IMR-90 (cell line): Measurements from ENCODE around the gene KRT33A. TPM values are rescaled to one million over a fixed set of nuclear protein-coding genes. Genes with fewer than 3 reads are reported as not detected.

Experiments
- ATAC-seq: fragments of 200-7000 bp; cut with Tn5 transposase; 2 replicates; pipeline ENCODE4 v1.9.1; 2020; ENCODE audit warnings: low read depth, mild to moderate bottlenecking, moderate library complexity
- BruUV-seq: library from RNA; stranded (reverse); fragments of 400-500 nt; replicated peaks from 2 replicates; lab custom pipeline; 2021; lab: Mats Ljungman, UMichigan
- CTCF ChIA-PET: fragments of 300-600 bp; formaldehyde crosslinking; extraction: SDS; loops from one replicate; lab custom pipeline; 2021; ENCODE audit warnings: antibody characterized with exemption; lab: Yijun Ruan, JAX
- POLR2A ChIA-PET: fragments of 300-600 bp; sonication (Branson Sonifier 250); formaldehyde crosslinking; loops from one replicate; lab custom pipeline; 2022; ENCODE audit warnings: antibody characterized with exemption; ENCODE audit not compliant: unreplicated experiment; lab: Charles Lee
- DNase-seq: peaks from one replicate; pipeline ENCODE4 v3.0.0; 2013
- H2AFZ ChIP-seq: replicated peaks from 2 replicates; pipeline ENCODE3; 2013; ENCODE audit warnings: low read length, mild to moderate bottlenecking; ENCODE audit not compliant: poor library complexity
- H2AK5ac ChIP-seq: 2 replicates; pipeline ENCODE4 v1.6.1; 2013; ENCODE audit warnings: low read depth, low read length, inconsistent platforms
- H2AK9ac ChIP-seq: replicated peaks from 2 replicates; pipeline ENCODE3; 2013; ENCODE audit warnings: mild to moderate bottlenecking, low read depth, low read length, moderate library complexity; ENCODE audit not compliant: poor library complexity
- H2BK120ac ChIP-seq: 2 replicates; pipeline ENCODE4 v1.6.1; 2013; ENCODE audit warnings: low read depth, low read length, inconsistent platforms
- H2BK15ac ChIP-seq: 3 replicates; pipeline ENCODE4 v1.6.1; 2013; ENCODE audit warnings: low read depth, low read length, inconsistent platforms
- H2BK20ac ChIP-seq: 2 replicates; pipeline ENCODE4 v1.6.1; 2013; ENCODE audit warnings: low read depth, mild to moderate bottlenecking, inconsistent platforms, low read length, moderate library complexity
- H2BK5ac ChIP-seq: 2 replicates; pipeline ENCODE4 v1.6.1; 2013; ENCODE audit warnings: mild to moderate bottlenecking, low read depth, low read length, inconsistent platforms; ENCODE audit not compliant: poor library complexity, severe bottlenecking
- H3K14ac ChIP-seq: replicated peaks from 2 replicates; pipeline ENCODE4 v1.6.1; 2013; ENCODE audit warnings: low read depth, low read length, inconsistent platforms
- H3K18ac ChIP-seq: 2 replicates; pipeline ENCODE4 v1.6.1; 2013; ENCODE audit warnings: low read depth, low read length, control low read depth
- H3K23ac ChIP-seq: 2 replicates; pipeline ENCODE4 v1.6.1; 2013; ENCODE audit warnings: low read depth, low read length, inconsistent platforms
- H3K27ac ChIP-seq: 2 replicates; pipeline ENCODE4 v1.5.1; 2013; ENCODE audit warnings: mild to moderate bottlenecking, control low read depth, low read length; ENCODE audit not compliant: insufficient read depth
- H3K27me3 ChIP-seq: 2 replicates; pipeline ENCODE4 v1.6.1; 2013; ENCODE audit warnings: low read length; ENCODE audit not compliant: control insufficient read depth, insufficient read depth
- H3K36me3 ChIP-seq: 2 replicates; pipeline ENCODE4 v1.6.1; 2013; ENCODE audit warnings: low read length, mixed read lengths; ENCODE audit not compliant: control insufficient read depth, insufficient read depth
- H3K4ac ChIP-seq: 2 replicates; pipeline ENCODE4 v1.6.1; 2013; ENCODE audit warnings: low read depth, low read length, inconsistent platforms
- H3K4me1 ChIP-seq: 2 replicates; pipeline ENCODE4 v1.6.1; 2013; ENCODE audit warnings: low read length, mixed read lengths; ENCODE audit not compliant: control insufficient read depth, insufficient read depth
- H3K4me2 ChIP-seq: 2 replicates; pipeline ENCODE4 v1.6.1; 2013; ENCODE audit warnings: low read depth, mild to moderate bottlenecking, control low read depth, low read length, moderate library complexity
- H3K4me3 ChIP-seq: 2 replicates; pipeline ENCODE4 v1.5.1; 2013; ENCODE audit warnings: low read depth, mild to moderate bottlenecking, control low read depth, low read length, moderate library complexity; ENCODE audit not compliant: insufficient read depth
- H3K56ac ChIP-seq: 2 replicates; pipeline ENCODE4 v1.6.1; 2013; ENCODE audit warnings: low read length, inconsistent platforms; ENCODE audit not compliant: insufficient read depth; ENCODE audit errors: extremely low read depth
- H3K79me1 ChIP-seq, 2 experiments: 2 replicates each; pipeline ENCODE4 v1.6.1; 2013; ENCODE audit warnings: low read length in 2 of 2, inconsistent platforms in 1 of 2, low read depth in 1 of 2
- H3K9ac ChIP-seq: 2 replicates; pipeline ENCODE4 v1.6.1; 2013; ENCODE audit warnings: low read depth, low read length, control low read depth
- H3K9me1 ChIP-seq: 2 replicates; pipeline ENCODE4 v1.6.1; 2013; ENCODE audit warnings: low read length, inconsistent platforms; ENCODE audit not compliant: insufficient read depth
- H3K9me3 ChIP-seq: 2 replicates; pipeline ENCODE4 v1.6.1; 2013; ENCODE audit warnings: low read length; ENCODE audit not compliant: control insufficient read depth, insufficient read depth
- H4K20me1 ChIP-seq: 2 replicates; pipeline ENCODE4 v1.6.1; 2013; ENCODE audit warnings: low read length, inconsistent platforms; ENCODE audit not compliant: insufficient read depth
- H4K5ac ChIP-seq: 2 replicates; pipeline ENCODE4 v1.6.1; 2013; ENCODE audit warnings: mild to moderate bottlenecking, low read depth, low read length, control low read depth
- H4K8ac ChIP-seq, 2 experiments: 2 replicates each; pipeline ENCODE4 v1.6.1; 2013; ENCODE audit warnings: low read depth in 2 of 2, low read length in 2 of 2, control low read depth in 1 of 2, inconsistent platforms in 1 of 2
- H4K91ac ChIP-seq: 2 replicates; pipeline ENCODE4 v1.6.1; 2013; ENCODE audit warnings: low read depth, low read length, inconsistent platforms; ENCODE audit not compliant: insufficient read depth
- BHLHE40 ChIP-seq: fragments of 150-350 bp; IDR thresholded peaks from 2 replicates; pipeline ENCODE4 v1.6.1; 2016; ENCODE audit warnings: mild to moderate bottlenecking, low read depth, low read length
- CEBPB ChIP-seq: IDR thresholded peaks from 2 replicates; pipeline ENCODE4 v1.6.1; 2012; ENCODE audit warnings: low read depth, low read length, improper control_type of control experiment
- CHD1 ChIP-seq: IDR thresholded peaks from 2 replicates; pipeline ENCODE4 v1.6.1; 2012; ENCODE audit warnings: low read depth, low read length, improper control_type of control experiment
- MAFK ChIP-seq: IDR thresholded peaks from 2 replicates; pipeline ENCODE4 v1.6.1; 2012; ENCODE audit warnings: low read depth, low read length, improper control_type of control experiment
- MAZ ChIP-seq: IDR thresholded peaks from 2 replicates; pipeline ENCODE4 v1.6.1; 2012; ENCODE audit warnings: low read depth, mild to moderate bottlenecking, low read length, improper control_type of control experiment, moderate library complexity, borderline replicate concordance
- MXI1 ChIP-seq: IDR thresholded peaks from 2 replicates; pipeline ENCODE4 v1.6.1; 2012; ENCODE audit warnings: low read depth, mild to moderate bottlenecking, low read length, moderate library complexity, borderline replicate concordance
- RAD21 ChIP-seq: IDR thresholded peaks from 2 replicates; pipeline ENCODE4 v1.6.1; 2012; ENCODE audit warnings: low read length, improper control_type of control experiment
- RCOR1 ChIP-seq: IDR thresholded peaks from 2 replicates; pipeline ENCODE4 v1.6.1; 2012; ENCODE audit warnings: mild to moderate bottlenecking, low read length, improper control_type of control experiment; ENCODE audit not compliant: insufficient replicate concordance
- RFX5 ChIP-seq: IDR thresholded peaks from 2 replicates; pipeline ENCODE4 v1.8.0; 2012; ENCODE audit warnings: low read depth, mild to moderate bottlenecking, low read length, moderate library complexity
- SMC3 ChIP-seq: fragments of 150-350 bp; IDR thresholded peaks from 2 replicates; pipeline ENCODE4 v1.6.1; 2016; ENCODE audit warnings: low read depth, mild to moderate bottlenecking, antibody characterized with exemption, low read length, moderate library complexity
- USF2 ChIP-seq: fragments of 150-350 bp; IDR thresholded peaks from 2 replicates; pipeline ENCODE4 v1.6.1; 2017; ENCODE audit warnings: mild to moderate bottlenecking, antibody characterized with exemption, low read length, low read depth
- WGBS, 2 experiments: methylation state at CpG; one replicate each; pipeline versions ENCODE4 v1.1.5 to v1.1.7; 2013; ENCODE audit warnings: missing lambda C conversion rate in 2 of 2; ENCODE audit not compliant: insufficient read length in 1 of 2; ENCODE audit errors: extremely low coverage in 2 of 2; 5-methylcytosine and 5-hydroxymethylcytosine counted together
- dilution Hi-C: fragments of 300-500 bp; cut with HindIII; formaldehyde crosslinking; loops from one replicate; pipeline ENCODE4 v1.14.3; 2018; ENCODE audit warnings: low sequenced_read_pairs; ENCODE audit not compliant: unreplicated experiment
- in situ Hi-C: fragments of 300-500 bp; cut with MboI; formaldehyde crosslinking; loops from 3 replicates; pipeline ENCODE4 v1.14.3; 2019; ENCODE audit warnings: low sequenced_read_pairs, inconsistent platforms, mixed read lengths
- intact Hi-C: fragments of 100-400 bp; cut with micrococcal nuclease; formaldehyde crosslinking; loops from 2 replicates; pipeline ENCODE4 v1.10.0; 2022
- polyA plus RNA-seq, 3 experiments: library from polyadenylated mRNA; depleted of rRNA; stranded (reverse); fragments of >200 nt; gene quantifications; 2 replicates each; pipeline ENCODE4 v1.2.3, GENCODE V29; 2012; ENCODE audit warnings: low replicate concordance in 1 of 3
- total RNA-seq: library from RNA; depleted of rRNA; stranded (reverse); fragments of >200 nt; gene quantifications from 2 replicates; pipeline ENCODE4 v1.2.3, GENCODE V29; 2012
- TF ChIP-seq, protein P1 (sequence below): conservative IDR thresholded peaks from 2 replicates; pipeline ENCODE4 v1.5.1; 2012; ENCODE audit warnings: mild to moderate bottlenecking, low read depth, low read length, improper control_type of control experiment

Gene KRT33A
- total and polyA plus RNA-seq, 2 of the 4 experiments (the other 2 are of a cell fraction) = not detected

GRCh38 chr17:41340494-41340893 lies 10.1 kb downstream of the KRT33A start:
- ChIA-PET POLR2A (no interaction called here), CTCF (interaction anchor here (1.2 kb wide), 1 partner anchor 11 kb away, joined by 5 read pairs; no protein-coding TSS in a partner anchor)
- no peak for TF ChIP-seq RCOR1
- TF ChIP-seq SMC3 = no peak
- TF ChIP-seq RAD21 = no peak
- no peak for TF ChIP-seq RFX5
- TF ChIP-seq, protein P1, sequence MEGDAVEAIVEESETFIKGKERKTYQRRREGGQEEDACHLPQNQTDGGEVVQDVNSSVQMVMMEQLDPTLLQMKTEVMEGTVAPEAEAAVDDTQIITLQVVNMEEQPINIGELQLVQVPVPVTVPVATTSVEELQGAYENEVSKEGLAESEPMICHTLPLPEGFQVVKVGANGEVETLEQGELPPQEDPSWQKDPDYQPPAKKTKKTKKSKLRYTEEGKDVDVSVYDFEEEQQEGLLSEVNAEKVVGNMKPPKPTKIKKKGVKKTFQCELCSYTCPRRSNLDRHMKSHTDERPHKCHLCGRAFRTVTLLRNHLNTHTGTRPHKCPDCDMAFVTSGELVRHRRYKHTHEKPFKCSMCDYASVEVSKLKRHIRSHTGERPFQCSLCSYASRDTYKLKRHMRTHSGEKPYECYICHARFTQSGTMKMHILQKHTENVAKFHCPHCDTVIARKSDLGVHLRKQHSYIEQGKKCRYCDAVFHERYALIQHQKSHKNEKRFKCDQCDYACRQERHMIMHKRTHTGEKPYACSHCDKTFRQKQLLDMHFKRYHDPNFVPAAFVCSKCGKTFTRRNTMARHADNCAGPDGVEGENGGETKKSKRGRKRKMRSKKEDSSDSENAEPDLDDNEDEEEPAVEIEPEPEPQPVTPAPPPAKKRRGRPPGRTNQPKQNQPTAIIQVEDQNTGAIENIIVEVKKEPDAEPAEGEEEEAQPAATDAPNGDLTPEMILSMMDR = no peak
- TF ChIP-seq MXI1 = no peak
- no peak for TF ChIP-seq MAZ
- TF ChIP-seq CHD1 = no peak
- no peak for TF ChIP-seq USF2
- TF ChIP-seq BHLHE40 = no peak
- no peak for TF ChIP-seq MAFK
- no peak for TF ChIP-seq CEBPB
- intact Hi-C loops = no loop called here
- H2AK9ac ChIP-seq = no peak overlapping the region
- H4K91ac ChIP-seq = no peak overlapping the region
- H4K8ac ChIP-seq = no peak overlapping the region
- ATAC-seq = no peak
- DNase-seq = no peak
- H2BK20ac ChIP-seq = no peak overlapping the region
- in situ Hi-C loops = no loop called here
- peaks cover 3% of the 10 kb centered on the region for H3K27me3 ChIP-seq
- no peak overlapping the region for H3K18ac ChIP-seq
- H2BK120ac ChIP-seq = no peak overlapping the region
- no peaks in the 10 kb centered on the region for H3K79me1 ChIP-seq
- no peak overlapping the region for H3K23ac ChIP-seq
- no peak overlapping the region for H3K4me2 ChIP-seq
- peaks cover 7% of the 10 kb centered on the region for H3K9me3 ChIP-seq
- H3K9ac ChIP-seq = no peak overlapping the region
- no peak overlapping the region for H3K27ac ChIP-seq
- no peak overlapping the region for H3K56ac ChIP-seq
- H4K20me1 ChIP-seq = no peaks in the 10 kb centered on the region
- dilution Hi-C loops = no loop called here
- BruUV-seq = no TSS peak
- no peaks in the 10 kb centered on the region for H3K9me1 ChIP-seq
- WGBS, 2 experiments = 58% methylated on average over 2 of the region's 3 CpGs; no CpG with 5 or more reads in 1 of the 2 experiments
- peak overlapping the region; percentile 11; the same call in 1 of the 2 replicates for H2AK5ac ChIP-seq
- no peak overlapping the region for H2BK5ac ChIP-seq
- no peak overlapping the region for H3K14ac ChIP-seq
- H4K5ac ChIP-seq = no peak overlapping the region
- no peak overlapping the region for H3K4me3 ChIP-seq
- no peaks in the 10 kb centered on the region for H3K36me3 ChIP-seq
- H2BK15ac ChIP-seq = no peak overlapping the region
- H3K4ac ChIP-seq = no peak overlapping the region
- peaks cover 6% of the 10 kb centered on the region for H3K4me1 ChIP-seq
- no peak overlapping the region for H2AFZ ChIP-seq
